ENCODE measurements around the gene EIF2B4. TPM values are rescaled to one million over a fixed set of nuclear protein-coding genes. Genes with fewer than 3 reads are reported as not detected.

The EIF2B4 gene
- polyA plus RNA-seq, 1 donor (not counting 4 experiments of a cell fraction or from before 2014, with no cell fraction given): 54.9 TPM

DNA sequence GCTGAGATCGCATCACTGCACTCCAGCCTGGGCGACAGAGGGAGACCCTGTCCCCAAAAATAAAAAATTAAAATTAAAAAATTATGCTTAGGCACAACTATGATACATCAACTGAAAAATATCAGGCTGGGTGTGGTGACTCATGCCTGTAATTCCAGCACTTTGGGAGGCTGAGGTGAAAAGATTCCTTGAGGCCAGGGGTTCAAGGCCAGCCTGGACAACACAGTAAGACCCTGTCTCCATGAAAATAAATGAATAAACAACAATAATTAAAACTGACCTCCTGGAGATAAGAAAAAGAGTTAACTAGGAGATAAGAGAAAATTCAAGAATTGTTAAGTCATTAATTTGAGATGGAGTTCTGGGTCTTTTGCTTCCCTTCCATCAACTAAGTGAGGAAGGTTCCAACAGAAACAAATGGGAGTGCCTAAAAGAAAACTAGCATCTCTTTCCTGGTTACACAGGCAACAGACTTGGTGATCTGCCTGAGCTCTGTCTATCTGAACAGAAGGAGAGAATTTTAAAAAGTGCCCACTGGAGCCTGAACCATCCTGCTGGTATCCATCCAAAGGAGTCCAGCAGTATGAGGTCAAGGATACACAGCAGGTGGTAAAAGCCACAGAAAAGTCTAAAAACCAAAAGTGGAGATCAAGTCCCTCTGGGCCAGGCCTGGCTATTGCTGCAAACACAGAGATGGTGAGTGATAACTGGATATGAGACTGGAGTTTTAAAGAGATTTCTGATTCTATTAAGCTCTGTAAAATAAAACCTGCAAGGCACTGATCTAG lies 30.4 kb upstream of the EIF2B4 start:
- no peak overlapping the region for H3K27ac ChIP-seq (ENCODE audit: control insufficient read depth, insufficient read depth, low read length)
- peaks cover 98% of the 10 kb centered on the region for H3K79me2 ChIP-seq (ENCODE audit: control insufficient read depth, insufficient read depth, low read length)
- no peaks in the 10 kb centered on the region for H3K9me3 ChIP-seq (ENCODE audit: control insufficient read depth, low read depth, low read length)
- H3K4me1 ChIP-seq (ENCODE audit: control insufficient read depth, extremely low read depth, insufficient read depth, low read length): no peaks in the 10 kb centered on the region
- TF ChIP-seq, protein P1, sequence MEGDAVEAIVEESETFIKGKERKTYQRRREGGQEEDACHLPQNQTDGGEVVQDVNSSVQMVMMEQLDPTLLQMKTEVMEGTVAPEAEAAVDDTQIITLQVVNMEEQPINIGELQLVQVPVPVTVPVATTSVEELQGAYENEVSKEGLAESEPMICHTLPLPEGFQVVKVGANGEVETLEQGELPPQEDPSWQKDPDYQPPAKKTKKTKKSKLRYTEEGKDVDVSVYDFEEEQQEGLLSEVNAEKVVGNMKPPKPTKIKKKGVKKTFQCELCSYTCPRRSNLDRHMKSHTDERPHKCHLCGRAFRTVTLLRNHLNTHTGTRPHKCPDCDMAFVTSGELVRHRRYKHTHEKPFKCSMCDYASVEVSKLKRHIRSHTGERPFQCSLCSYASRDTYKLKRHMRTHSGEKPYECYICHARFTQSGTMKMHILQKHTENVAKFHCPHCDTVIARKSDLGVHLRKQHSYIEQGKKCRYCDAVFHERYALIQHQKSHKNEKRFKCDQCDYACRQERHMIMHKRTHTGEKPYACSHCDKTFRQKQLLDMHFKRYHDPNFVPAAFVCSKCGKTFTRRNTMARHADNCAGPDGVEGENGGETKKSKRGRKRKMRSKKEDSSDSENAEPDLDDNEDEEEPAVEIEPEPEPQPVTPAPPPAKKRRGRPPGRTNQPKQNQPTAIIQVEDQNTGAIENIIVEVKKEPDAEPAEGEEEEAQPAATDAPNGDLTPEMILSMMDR (optimal IDR thresholded peaks at IDR 0.05 in 1 of 3, IDR thresholded peaks at IDR 0.05 in 1 of 3, conservative IDR thresholded peaks at IDR 0.05 in 1 of 3; ENCODE audit: extremely low read depth in 1 of 3, insufficient read depth in 2 of 3, low read length in 3 of 3): no peak
- TF ChIP-seq EZH2 (IDR thresholded peaks at IDR 0.05; ENCODE audit: low read length): no peak
- peaks cover 3 to 13% of the 10 kb centered on the region in 2 experiments for H3K36me3 ChIP-seq (ENCODE audit: control insufficient read depth in 2 of 2, extremely low read depth in 1 of 2, insufficient read depth in 2 of 2, low read length in 2 of 2)
- peaks cover 6% of the 10 kb centered on the region for H4K20me1 ChIP-seq (ENCODE audit: control insufficient read depth, extremely low read depth, insufficient read depth, low read length)
- FAIRE-seq (no peak), DNase-seq (ENCODE audit: low read depth, low spot score) (no peak)
- H3K9me1 ChIP-seq (ENCODE audit: control insufficient read depth, extremely low read depth, insufficient read depth, low read length): no peaks in the 10 kb centered on the region
- H3K4me3 ChIP-seq (ENCODE audit: control insufficient read depth in 2 of 3, extremely low read depth in 1 of 3, insufficient read depth in 2 of 3, low read depth in 1 of 3, low read length in 3 of 3): no peak overlapping the region
- no peak overlapping the region for H3K9ac ChIP-seq (ENCODE audit: control insufficient read depth, extremely low read depth, insufficient read depth, low read length)
- dilution Hi-C loops (cut with MboI; ENCODE audit: extremely low pct_ligation_motif_present, low sequenced_read_pairs): no loop called here
- no peaks in the 10 kb centered on the region for H3K27me3 ChIP-seq (ENCODE audit: control insufficient read depth, extremely low read depth, insufficient read depth, low read length)
- no peak overlapping the region for H3K4me2 ChIP-seq (ENCODE audit: control insufficient read depth, extremely low read depth, insufficient read depth, low read depth, low read length)
- no peak overlapping the region for H2AFZ ChIP-seq (ENCODE audit: control insufficient read depth, low read length)

- DNase-seq (ENCODE audit: low read depth, low spot score): no peak
- dilution Hi-C loops (cut with MboI; ENCODE audit: extremely low pct_ligation_motif_present, low sequenced_read_pairs): no loop called here
- H3K4me2 ChIP-seq (ENCODE audit: control insufficient read depth, extremely low read depth, insufficient read depth, low read depth, low read length): no peak overlapping the region
- H3K36me3 ChIP-seq (ENCODE audit: control insufficient read depth in 2 of 2, extremely low read depth in 1 of 2, insufficient read depth in 2 of 2, low read length in 2 of 2): peaks cover 3 to 13% of the 10 kb centered on the region in 2 experiments
- no peak overlapping the region for H3K9ac ChIP-seq (ENCODE audit: control insufficient read depth, extremely low read depth, insufficient read depth, low read length)
- no peak overlapping the region for H3K27ac ChIP-seq (ENCODE audit: control insufficient read depth, insufficient read depth, low read length)
- TF ChIP-seq, protein P1 (optimal IDR thresholded peaks at IDR 0.05 in 1 of 3, IDR thresholded peaks at IDR 0.05 in 1 of 3, conservative IDR thresholded peaks at IDR 0.05 in 1 of 3; ENCODE audit: extremely low read depth in 1 of 3, insufficient read depth in 2 of 3, low read length in 3 of 3): no peak
- TF ChIP-seq EZH2 (IDR thresholded peaks at IDR 0.05; ENCODE audit: low read length): no peak
- no peak overlapping the region for H2AFZ ChIP-seq (ENCODE audit: control insufficient read depth, low read length)
- no peaks in the 10 kb centered on the region for H3K4me1 ChIP-seq (ENCODE audit: control insufficient read depth, extremely low read depth, insufficient read depth, low read length)
- no peaks in the 10 kb centered on the region for H3K9me3 ChIP-seq (ENCODE audit: control insufficient read depth, low read depth, low read length)
- H3K27me3 ChIP-seq (ENCODE audit: control insufficient read depth, extremely low read depth, insufficient read depth, low read length): no peaks in the 10 kb centered on the region
- H4K20me1 ChIP-seq (ENCODE audit: control insufficient read depth, extremely low read depth, insufficient read depth, low read length): peaks cover 6% of the 10 kb centered on the region
- H3K79me2 ChIP-seq (ENCODE audit: control insufficient read depth, insufficient read depth, low read length): peaks cover 95% of the 10 kb centered on the region
- no peak for FAIRE-seq
- no peak overlapping the region for H3K4me3 ChIP-seq (ENCODE audit: control insufficient read depth in 2 of 3, extremely low read depth in 1 of 3, insufficient read depth in 2 of 3, low read depth in 1 of 3, low read length in 3 of 3)
- H3K9me1 ChIP-seq (ENCODE audit: control insufficient read depth, extremely low read depth, insufficient read depth, low read length): no peaks in the 10 kb centered on the region
Measured at GRCh38 chr2:27398962-27399361, 28.8 kb upstream of the EIF2B4 start.

All from keratinocyte (primary cell).